Right lobe of liver (tissue), 4 donors: Measurements from ENCODE around the gene TENM4.

Experiments
- CTCF ChIP-seq, 4 donors: fragments of 200-600 bp in 3 of 4; fragments of 450-650 bp in 1 of 4; IDR thresholded peaks; one replicate each; pipeline versions ENCODE4 v1.5.1 to v1.8.0; 2016 to 2022; ENCODE audit warnings: antibody characterized with exemption in 4 of 4, mild to moderate bottlenecking in 2 of 4
- POLR2A ChIP-seq: fragments of 450-650 bp; IDR thresholded peaks from one replicate; pipeline ENCODE4 v1.6.1; 2017; ENCODE audit warnings: antibody characterized with exemption, mild to moderate bottlenecking
- donor health status: DM: no; HTN: no; CAD: no.
- donor health status: DM: no; HTN: no; CAD: no.
- donor health status: DM: no; HTN: yes; CAD: no.

- TF ChIP-seq CTCF (IDR thresholded peaks at IDR 0.05) (no peak), POLR2A (no peak)
These were observed 634.4 kb downstream of the TENM4 start for GRCh38 chr11:78806214-78807004.
